Esophagus muscularis mucosa (tissue), 3 donors: ENCODE measurements around the gene MCRIP2.

ENCODE experiments used
- CTCF ChIP-seq, 3 experiments: fragments of 200-600 bp in 2 of 3; fragments of 450-650 bp in 1 of 3; sonication (generic) in 2 of 3; IDR thresholded peaks; one replicate each; pipeline ENCODE4 v1.5.1; 2017 to 2019; ENCODE audit warnings: antibody characterized with exemption in 3 of 3, mild to moderate bottlenecking in 2 of 3, moderate library complexity in 1 of 3
- EP300 ChIP-seq: sonication (generic); formaldehyde crosslinking; IDR thresholded peaks from one replicate; pipeline ENCODE4 v1.6.1; 2017; ENCODE audit warnings: antibody characterized with exemption

GRCh38 chr16:694863-695354, 53.3 kb downstream of the MCRIP2 start:
- TF ChIP-seq CTCF (IDR thresholded peaks at IDR 0.05) = no peak
- no peak for TF ChIP-seq EP300
